Cardiac fibroblast (primary cell): Measurements from ENCODE around the gene MXI1.

Experiments
- DNase-seq, 2 donors: peaks; one replicate each; pipeline versions ENCODE4 v3.0.0 to v3.0.0-alpha.2; 2010; ENCODE audit warnings: low read depth in 2 of 2
- H3K4me3 ChIP-seq, 2 donors: replicated peaks in 1 of 2; 1 replicate in 1 of 2; 2 replicates in 1 of 2; pipeline ENCODE4 v1.5.1; 2011; ENCODE audit warnings: low read depth in 2 of 2, low read length in 2 of 2, mild to moderate bottlenecking in 2 of 2, moderate library complexity in 1 of 2
- TF ChIP-seq, protein P1 (sequence below): IDR thresholded peaks from one replicate; pipeline ENCODE4 v1.5.1; 2011; ENCODE audit warnings: low read depth, mild to moderate bottlenecking, low read length, inconsistent platforms

MXI1 gene

DNA sequence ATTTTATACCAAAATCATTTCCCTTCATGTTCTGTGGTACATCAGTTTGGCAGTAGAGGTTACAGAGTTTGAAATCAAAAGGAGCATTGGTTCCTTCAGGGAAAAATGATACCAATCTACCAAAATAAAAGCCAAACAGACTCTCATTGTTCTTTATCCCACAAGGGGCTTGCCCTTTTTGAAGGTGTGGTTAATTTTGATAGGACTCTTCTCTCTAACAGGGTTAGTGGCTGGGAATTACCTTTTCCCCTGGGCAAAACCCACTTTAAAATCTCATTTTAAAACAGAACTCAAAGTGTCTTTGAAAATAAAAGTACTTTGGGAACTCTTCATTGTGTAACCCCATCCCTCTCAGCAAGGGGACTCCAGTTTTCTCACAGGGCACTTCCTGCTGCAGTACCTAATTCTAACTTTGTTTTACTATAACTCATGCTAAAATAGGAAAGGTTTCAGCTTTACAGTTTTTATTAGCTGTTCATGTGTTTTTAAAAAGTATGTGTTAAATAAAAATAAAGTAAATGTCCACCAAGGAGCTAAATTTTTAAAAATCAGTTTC, 66.7 kb downstream of the MXI1 start:
- DNase-seq = no peak
- H3K4me3 ChIP-seq = no peak overlapping the region
- TF ChIP-seq, protein P1, sequence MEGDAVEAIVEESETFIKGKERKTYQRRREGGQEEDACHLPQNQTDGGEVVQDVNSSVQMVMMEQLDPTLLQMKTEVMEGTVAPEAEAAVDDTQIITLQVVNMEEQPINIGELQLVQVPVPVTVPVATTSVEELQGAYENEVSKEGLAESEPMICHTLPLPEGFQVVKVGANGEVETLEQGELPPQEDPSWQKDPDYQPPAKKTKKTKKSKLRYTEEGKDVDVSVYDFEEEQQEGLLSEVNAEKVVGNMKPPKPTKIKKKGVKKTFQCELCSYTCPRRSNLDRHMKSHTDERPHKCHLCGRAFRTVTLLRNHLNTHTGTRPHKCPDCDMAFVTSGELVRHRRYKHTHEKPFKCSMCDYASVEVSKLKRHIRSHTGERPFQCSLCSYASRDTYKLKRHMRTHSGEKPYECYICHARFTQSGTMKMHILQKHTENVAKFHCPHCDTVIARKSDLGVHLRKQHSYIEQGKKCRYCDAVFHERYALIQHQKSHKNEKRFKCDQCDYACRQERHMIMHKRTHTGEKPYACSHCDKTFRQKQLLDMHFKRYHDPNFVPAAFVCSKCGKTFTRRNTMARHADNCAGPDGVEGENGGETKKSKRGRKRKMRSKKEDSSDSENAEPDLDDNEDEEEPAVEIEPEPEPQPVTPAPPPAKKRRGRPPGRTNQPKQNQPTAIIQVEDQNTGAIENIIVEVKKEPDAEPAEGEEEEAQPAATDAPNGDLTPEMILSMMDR = no peak

GRCh38 chr10:110274647-110275046, 67.2 kb downstream of the MXI1 start:
- no peak overlapping the region for H3K4me3 ChIP-seq
- no peak for DNase-seq
- TF ChIP-seq, protein P1 = no peak

- H3K4me3 ChIP-seq = no peak overlapping the region
- DNase-seq = no peak
- TF ChIP-seq, protein P1 = no peak
Measured at GRCh38 chr10:110275128-110275729, 67.8 kb downstream of the MXI1 start.

GRCh38 chr10:110276603-110277002, 69.2 kb downstream of the MXI1 start:
- DNase-seq = no peak
- H3K4me3 ChIP-seq = no peak overlapping the region
- TF ChIP-seq, protein P1 = no peak

GRCh38 chr10:110277591-110277990, 70.2 kb downstream of the MXI1 start:
- H3K4me3 ChIP-seq = no peak overlapping the region
- TF ChIP-seq, protein P1 = no peak
- DNase-seq = no peak

GRCh38 chr10:110278562-110279406, 71.4 kb downstream of the MXI1 start:
- TF ChIP-seq, protein P1 = no peak
- H3K4me3 ChIP-seq = no peak overlapping the region
- no peak for DNase-seq
